H1 (cell line): ENCODE measurements around the gene MOV10L1.
A peak's percentile ranks its signal among the peaks of the same experiment; 100 is the strongest.

Experiments
- CEBPB ChIP-seq: IDR thresholded peaks from 2 replicates; pipeline ENCODE4 v1.6.1; 2012; ENCODE audit warnings: low read depth, low read length
- CHD2 ChIP-seq: IDR thresholded peaks from 2 replicates; pipeline ENCODE4 v1.6.1; 2012; ENCODE audit warnings: low read length, improper control_type of control experiment
- CTCF ChIP-seq, 3 experiments: IDR thresholded peaks; 1 replicate in 2 of 3; 2 replicates in 1 of 3; pipeline versions ENCODE4 v1.5.1 to v1.6.1; 2011; ENCODE audit warnings: low read length in 3 of 3, mild to moderate bottlenecking in 3 of 3, inconsistent platforms in 2 of 3, low read depth in 1 of 3, moderate library complexity in 1 of 3; ENCODE audit not compliant: insufficient read depth in 1 of 3; ENCODE audit errors: control extremely low read depth in 1 of 3
- HDAC2 ChIP-seq, 2 experiments: fragments of 300-600 bp in 1 of 2; sonication (generic) in 1 of 2; IDR thresholded peaks; 2 replicates each; pipeline ENCODE4 v1.6.1; 2011 to 2012; ENCODE audit warnings: low read depth in 2 of 2, low read length in 2 of 2, mild to moderate bottlenecking in 2 of 2, moderate library complexity in 2 of 2, borderline replicate concordance in 1 of 2, inconsistent platforms in 1 of 2
- POLR2A ChIP-seq, 2 experiments: IDR thresholded peaks; 1 replicate in 1 of 2; 2 replicates in 1 of 2; pipeline ENCODE4 v1.6.1; 2011; ENCODE audit warnings: low read depth in 2 of 2, low read length in 2 of 2, mild to moderate bottlenecking in 2 of 2; ENCODE audit errors: control extremely low read depth in 1 of 2
- SP1 ChIP-seq: IDR thresholded peaks from 2 replicates; pipeline ENCODE4 v1.6.1; 2011; ENCODE audit warnings: low read depth, low read length

- TF ChIP-seq HDAC2 (IDR thresholded peaks at IDR 0.05; ENCODE audit: borderline replicate concordance in 1 of 2, low read depth in 2 of 2, low read length in 2 of 2) (no peak), CTCF (IDR thresholded peaks at IDR 0.05; ENCODE audit: control extremely low read depth in 1 of 3, insufficient read depth in 1 of 3, low read depth in 1 of 3, low read length in 3 of 3) (peak; percentile 79 to 89 (median 85)), CHD2 (no peak), SP1 (no peak), CEBPB (no peak), POLR2A (IDR thresholded peaks at IDR 0.05; ENCODE audit: control extremely low read depth in 1 of 2, low read depth in 2 of 2, low read length in 2 of 2) (no peak)
Observed at GRCh38 chr22:50209893-50210292, 120.1 kb downstream of the MOV10L1 start.
